KMS-11 (cell line): Measurements from ENCODE around the gene GNAT2.

Experiments used
- H2AFZ ChIP-seq: fragments of 200-600 bp; sonication (generic); 2 replicates; pipeline ENCODE4 v1.6.1; 2016; ENCODE audit warnings: antibody characterized with exemption, mixed run types, low read depth
- H3K27ac ChIP-seq: fragments of 200-600 bp; sonication (generic); 2 replicates; pipeline ENCODE4 v1.6.1; 2016; ENCODE audit warnings: mild to moderate bottlenecking, mixed run types
- H3K27me3 ChIP-seq: fragments of 200-600 bp; sonication (generic); 2 replicates; pipeline ENCODE4 v1.6.1; 2017; ENCODE audit warnings: mild to moderate bottlenecking, low read depth, mixed run types, moderate library complexity; ENCODE audit not compliant: insufficient read depth
- H3K36me3 ChIP-seq: fragments of 200-600 bp; sonication (generic); 2 replicates; pipeline ENCODE4 v1.6.1; 2017; ENCODE audit warnings: mild to moderate bottlenecking, mixed run types; ENCODE audit not compliant: insufficient read depth
- H3K4me1 ChIP-seq: fragments of 200-600 bp; sonication (generic); 2 replicates; pipeline ENCODE4 v1.6.1; 2016; ENCODE audit warnings: mild to moderate bottlenecking, low read depth, mixed run types; ENCODE audit not compliant: poor library complexity, severe bottlenecking
- H3K4me2 ChIP-seq: fragments of 200-600 bp; sonication (generic); 2 replicates; pipeline ENCODE4 v1.7.0; 2016; ENCODE audit warnings: mild to moderate bottlenecking, mixed run types
- H3K4me3 ChIP-seq: fragments of 200-600 bp; sonication (generic); IDR thresholded peaks from 2 replicates; pipeline ENCODE4 v1.6.1; 2017; ENCODE audit warnings: low read depth, low read length, mixed read lengths; ENCODE audit not compliant: insufficient read depth
- H3K79me2 ChIP-seq: fragments of 200-600 bp; sonication (generic); 2 replicates; pipeline ENCODE4 v1.6.1; 2016; ENCODE audit warnings: low read depth, mixed run types; ENCODE audit not compliant: insufficient read depth
- H3K9ac ChIP-seq: fragments of 200-600 bp; sonication (generic); 2 replicates; pipeline ENCODE4 v1.6.1; 2016; ENCODE audit warnings: mild to moderate bottlenecking, mixed run types
- H4K20me1 ChIP-seq: fragments of 200-600 bp; sonication (generic); 2 replicates; pipeline ENCODE4 v1.6.1; 2016; ENCODE audit warnings: mild to moderate bottlenecking, mixed run types; ENCODE audit not compliant: insufficient read depth
- TF ChIP-seq, protein P1 (sequence below): fragments of 200-600 bp; sonication (generic); conservative IDR thresholded peaks from 2 replicates; pipeline ENCODE4 v1.6.1; 2017; ENCODE audit warnings: low read depth, mild to moderate bottlenecking, antibody characterized with exemption, low read length, moderate library complexity, mixed read lengths

GNAT2 gene

GRCh38 chr1:109641861-109642260 lies 22.4 kb upstream of the GNAT2 start:
- H3K27me3 ChIP-seq, result no peaks in the 10 kb centered on the region
- H3K4me3 ChIP-seq, result no peak overlapping the region
- H4K20me1 ChIP-seq, result no peaks in the 10 kb centered on the region
- H3K79me2 ChIP-seq, result no peaks in the 10 kb centered on the region
- H3K27ac ChIP-seq, result no peak overlapping the region
- no peak overlapping the region for H2AFZ ChIP-seq
- peaks cover 17% of the 10 kb centered on the region for H3K4me1 ChIP-seq
- no peak overlapping the region for H3K4me2 ChIP-seq
- no peaks in the 10 kb centered on the region for H3K36me3 ChIP-seq
- TF ChIP-seq, protein P1, sequence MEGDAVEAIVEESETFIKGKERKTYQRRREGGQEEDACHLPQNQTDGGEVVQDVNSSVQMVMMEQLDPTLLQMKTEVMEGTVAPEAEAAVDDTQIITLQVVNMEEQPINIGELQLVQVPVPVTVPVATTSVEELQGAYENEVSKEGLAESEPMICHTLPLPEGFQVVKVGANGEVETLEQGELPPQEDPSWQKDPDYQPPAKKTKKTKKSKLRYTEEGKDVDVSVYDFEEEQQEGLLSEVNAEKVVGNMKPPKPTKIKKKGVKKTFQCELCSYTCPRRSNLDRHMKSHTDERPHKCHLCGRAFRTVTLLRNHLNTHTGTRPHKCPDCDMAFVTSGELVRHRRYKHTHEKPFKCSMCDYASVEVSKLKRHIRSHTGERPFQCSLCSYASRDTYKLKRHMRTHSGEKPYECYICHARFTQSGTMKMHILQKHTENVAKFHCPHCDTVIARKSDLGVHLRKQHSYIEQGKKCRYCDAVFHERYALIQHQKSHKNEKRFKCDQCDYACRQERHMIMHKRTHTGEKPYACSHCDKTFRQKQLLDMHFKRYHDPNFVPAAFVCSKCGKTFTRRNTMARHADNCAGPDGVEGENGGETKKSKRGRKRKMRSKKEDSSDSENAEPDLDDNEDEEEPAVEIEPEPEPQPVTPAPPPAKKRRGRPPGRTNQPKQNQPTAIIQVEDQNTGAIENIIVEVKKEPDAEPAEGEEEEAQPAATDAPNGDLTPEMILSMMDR, result no peak
- H3K9ac ChIP-seq, result no peak overlapping the region

GRCh38 chr1:109641078-109641740 lies 21.8 kb upstream of the GNAT2 start:
- H3K9ac ChIP-seq, result no peak overlapping the region
- no peaks in the 10 kb centered on the region for H4K20me1 ChIP-seq
- no peak overlapping the region for H3K27ac ChIP-seq
- H3K4me1 ChIP-seq, result peaks cover 19% of the 10 kb centered on the region
- no peak overlapping the region for H2AFZ ChIP-seq
- no peaks in the 10 kb centered on the region for H3K79me2 ChIP-seq
- H3K4me3 ChIP-seq, result no peak overlapping the region
- H3K36me3 ChIP-seq, result no peaks in the 10 kb centered on the region
- H3K4me2 ChIP-seq, result no peak overlapping the region
- no peaks in the 10 kb centered on the region for H3K27me3 ChIP-seq
- TF ChIP-seq, protein P1, result no peak

- Histone ChIP-seq H3K79me2 (no peaks in the 10 kb centered on the region), H3K27me3 (no peaks in the 10 kb centered on the region), H3K27ac (no peak overlapping the region), H2AFZ (no peak overlapping the region), H3K4me2 (no peak overlapping the region), H3K36me3 (no peaks in the 10 kb centered on the region), H3K9ac (no peak overlapping the region), H3K4me3 (no peak overlapping the region), H4K20me1 (no peaks in the 10 kb centered on the region), H3K4me1 (peaks cover 27% of the 10 kb centered on the region)
- TF ChIP-seq, protein P1, result peak; percentile 99
Measured at GRCh38 chr1:109640285-109640865, 21.0 kb upstream of the GNAT2 start.

- H3K79me2 ChIP-seq, result no peaks in the 10 kb centered on the region
- no peak overlapping the region for H3K4me2 ChIP-seq
Measured at GRCh38 chr1:109639841-109640184, 20.4 kb upstream of the GNAT2 start.

More at GRCh38 chr1:109639841-109640184, 20.4 kb upstream of the GNAT2 start:
- H3K27me3 ChIP-seq, result no peaks in the 10 kb centered on the region
- H3K27ac ChIP-seq, result no peak overlapping the region
- TF ChIP-seq, protein P1, result no peak
- no peak overlapping the region for H3K9ac ChIP-seq
- H3K4me3 ChIP-seq, result no peak overlapping the region
- H4K20me1 ChIP-seq, result no peaks in the 10 kb centered on the region
- no peaks in the 10 kb centered on the region for H3K36me3 ChIP-seq
- H2AFZ ChIP-seq, result no peak overlapping the region
- H3K4me1 ChIP-seq, result peaks cover 33% of the 10 kb centered on the region
